Stomach (tissue), 4 donors: Measurements from ENCODE around the gene SLC9B2.

Experiments used
- EP300 ChIP-seq: sonication (generic); formaldehyde crosslinking; IDR thresholded peaks from one replicate; pipeline ENCODE4 v1.6.1; 2017; ENCODE audit warnings: antibody characterized with exemption
- POLR2A ChIP-seq, 4 donors: fragments of 450-650 bp; IDR thresholded peaks; one replicate each; pipeline ENCODE4 v1.6.1; 2016; ENCODE audit warnings: antibody characterized with exemption in 4 of 4, control low read depth in 2 of 4, mild to moderate bottlenecking in 1 of 4, moderate library complexity in 1 of 4
- TF ChIP-seq, protein P1 (sequence below), 7 experiments: fragments of 450-650 bp in 4 of 7; fragments of 200-600 bp in 3 of 7; sonication (generic) in 3 of 7; IDR thresholded peaks; one replicate each; pipeline ENCODE4 v1.5.1; 2016 to 2019; ENCODE audit warnings: antibody characterized with exemption in 7 of 7, control low read depth in 2 of 7, mild to moderate bottlenecking in 1 of 7

DNA sequence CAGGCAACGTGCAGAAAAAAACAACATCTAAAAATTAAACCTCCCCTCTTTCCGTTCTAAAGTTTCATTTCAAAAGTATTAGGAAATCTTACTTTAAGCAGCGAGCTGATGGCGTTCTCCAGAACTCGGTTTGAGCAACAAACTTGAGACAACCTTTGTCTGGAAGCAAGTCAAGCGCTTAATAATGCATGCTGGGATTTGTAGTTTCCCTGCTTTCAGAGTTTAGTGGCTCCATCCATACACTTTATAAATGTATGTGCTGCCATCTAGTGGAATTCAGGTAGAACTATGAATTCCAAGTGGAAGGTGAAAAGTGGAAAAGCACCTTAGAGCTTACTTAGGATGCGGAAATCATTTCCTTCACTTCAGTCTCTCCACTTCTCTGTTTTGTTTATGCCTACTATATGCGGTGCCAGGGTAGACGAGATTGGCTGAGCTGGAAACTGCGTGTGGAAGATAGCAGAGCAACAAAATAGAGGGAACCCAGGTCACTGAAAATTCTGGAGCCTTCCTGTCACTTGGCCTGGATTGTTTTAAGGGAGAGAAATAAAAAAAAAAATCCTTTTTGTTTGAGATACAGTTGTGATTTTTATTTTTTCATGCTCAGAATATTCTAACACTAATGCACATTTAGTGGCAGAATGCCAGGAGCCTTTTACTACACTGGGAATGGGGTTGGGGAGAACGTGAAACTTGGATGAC lies 23.3 kb upstream of the SLC9B2 start, which contains the start of gene BDH2:
- TF ChIP-seq, protein P1, sequence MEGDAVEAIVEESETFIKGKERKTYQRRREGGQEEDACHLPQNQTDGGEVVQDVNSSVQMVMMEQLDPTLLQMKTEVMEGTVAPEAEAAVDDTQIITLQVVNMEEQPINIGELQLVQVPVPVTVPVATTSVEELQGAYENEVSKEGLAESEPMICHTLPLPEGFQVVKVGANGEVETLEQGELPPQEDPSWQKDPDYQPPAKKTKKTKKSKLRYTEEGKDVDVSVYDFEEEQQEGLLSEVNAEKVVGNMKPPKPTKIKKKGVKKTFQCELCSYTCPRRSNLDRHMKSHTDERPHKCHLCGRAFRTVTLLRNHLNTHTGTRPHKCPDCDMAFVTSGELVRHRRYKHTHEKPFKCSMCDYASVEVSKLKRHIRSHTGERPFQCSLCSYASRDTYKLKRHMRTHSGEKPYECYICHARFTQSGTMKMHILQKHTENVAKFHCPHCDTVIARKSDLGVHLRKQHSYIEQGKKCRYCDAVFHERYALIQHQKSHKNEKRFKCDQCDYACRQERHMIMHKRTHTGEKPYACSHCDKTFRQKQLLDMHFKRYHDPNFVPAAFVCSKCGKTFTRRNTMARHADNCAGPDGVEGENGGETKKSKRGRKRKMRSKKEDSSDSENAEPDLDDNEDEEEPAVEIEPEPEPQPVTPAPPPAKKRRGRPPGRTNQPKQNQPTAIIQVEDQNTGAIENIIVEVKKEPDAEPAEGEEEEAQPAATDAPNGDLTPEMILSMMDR (IDR thresholded peaks at IDR 0.05) = peak in 5 of 7 experiments; percentile 58 to 93 (median 81)
- no peak for TF ChIP-seq POLR2A (IDR thresholded peaks at IDR 0.05)
- no peak for TF ChIP-seq EP300
